ENCODE data around the gene DEF6.

GRCh38 chr6:35305117-35305516 is 7.5 kb downstream of the DEF6 start:
- TF ChIP-seq CTCF (IDR thresholded peaks at IDR 0.05) (no peak), EZH2 (IDR thresholded peaks at IDR 0.05) (no peak)

All from neural progenitor cell (in vitro differentiated cells).